Osteoblast (primary cell): ENCODE measurements around the gene SH2D3A. TPM values are rescaled to one million over a fixed set of nuclear protein-coding genes. Genes with fewer than 3 reads are reported as not detected.

Source experiments
- DNase-seq: peaks from one replicate; pipeline ENCODE4 v3.0.0; 2011; ENCODE audit warnings: low spot score, mixed read lengths; ENCODE audit not compliant: insufficient read length; ENCODE audit errors: missing footprints
- H2AFZ ChIP-seq: 2 replicates; pipeline ENCODE4 v1.6.0; 2011; ENCODE audit warnings: mild to moderate bottlenecking, low read length
- H3K27ac ChIP-seq: 2 replicates; pipeline ENCODE4 v1.5.1; 2011; ENCODE audit warnings: mild to moderate bottlenecking, low read depth, low read length, moderate library complexity
- H3K27me3 ChIP-seq: 2 replicates; pipeline ENCODE4 v1.6.0; 2012; ENCODE audit warnings: mild to moderate bottlenecking, control low read depth, inconsistent platforms, low read length, moderate library complexity; ENCODE audit not compliant: insufficient read depth
- H3K36me3 ChIP-seq: 2 replicates; pipeline ENCODE4 v1.5.1; 2011; ENCODE audit warnings: mild to moderate bottlenecking, low read length, control low read depth, moderate library complexity; ENCODE audit not compliant: insufficient read depth
- H3K4me1 ChIP-seq: 2 replicates; pipeline ENCODE4 v1.5.1; 2011; ENCODE audit warnings: mild to moderate bottlenecking, low read length, control low read depth, moderate library complexity; ENCODE audit not compliant: insufficient read depth
- H3K4me2 ChIP-seq: 2 replicates; pipeline ENCODE4 v1.6.0; 2011; ENCODE audit warnings: mild to moderate bottlenecking, low read length; ENCODE audit not compliant: insufficient read depth
- H3K4me3 ChIP-seq: fragments of 200-600 bp; sonication (generic); 3 replicates; pipeline ENCODE4 v1.5.1; 2012; ENCODE audit warnings: mild to moderate bottlenecking, low read length, inconsistent platforms; ENCODE audit not compliant: insufficient read depth
- H3K79me2 ChIP-seq: 2 replicates; pipeline ENCODE4 v1.6.0; 2012; ENCODE audit warnings: mild to moderate bottlenecking, low read length, control low read depth, inconsistent platforms; ENCODE audit not compliant: insufficient read depth
- H3K9me3 ChIP-seq: 2 replicates; pipeline ENCODE4 v1.5.1; 2011; ENCODE audit warnings: low read depth, low read length, control low read depth
- H4K20me1 ChIP-seq: 2 replicates; pipeline ENCODE4 v1.6.0; 2012; ENCODE audit warnings: mild to moderate bottlenecking, low read length, control low read depth; ENCODE audit not compliant: insufficient read depth
- total RNA-seq: library from RNA; depleted of rRNA; stranded (reverse); fragments of >200 nt; gene quantifications from 2 replicates; pipeline ENCODE4 v1.2.3, GENCODE V29; 2012
- TF ChIP-seq, protein P1 (sequence below): IDR thresholded peaks from 2 replicates; pipeline ENCODE4 v1.5.1; 2011; ENCODE audit warnings: mild to moderate bottlenecking, low read depth, low read length, moderate library complexity; ENCODE audit errors: extremely low read depth

SH2D3A gene
- total RNA-seq, 1 donor: not detected

DNA sequence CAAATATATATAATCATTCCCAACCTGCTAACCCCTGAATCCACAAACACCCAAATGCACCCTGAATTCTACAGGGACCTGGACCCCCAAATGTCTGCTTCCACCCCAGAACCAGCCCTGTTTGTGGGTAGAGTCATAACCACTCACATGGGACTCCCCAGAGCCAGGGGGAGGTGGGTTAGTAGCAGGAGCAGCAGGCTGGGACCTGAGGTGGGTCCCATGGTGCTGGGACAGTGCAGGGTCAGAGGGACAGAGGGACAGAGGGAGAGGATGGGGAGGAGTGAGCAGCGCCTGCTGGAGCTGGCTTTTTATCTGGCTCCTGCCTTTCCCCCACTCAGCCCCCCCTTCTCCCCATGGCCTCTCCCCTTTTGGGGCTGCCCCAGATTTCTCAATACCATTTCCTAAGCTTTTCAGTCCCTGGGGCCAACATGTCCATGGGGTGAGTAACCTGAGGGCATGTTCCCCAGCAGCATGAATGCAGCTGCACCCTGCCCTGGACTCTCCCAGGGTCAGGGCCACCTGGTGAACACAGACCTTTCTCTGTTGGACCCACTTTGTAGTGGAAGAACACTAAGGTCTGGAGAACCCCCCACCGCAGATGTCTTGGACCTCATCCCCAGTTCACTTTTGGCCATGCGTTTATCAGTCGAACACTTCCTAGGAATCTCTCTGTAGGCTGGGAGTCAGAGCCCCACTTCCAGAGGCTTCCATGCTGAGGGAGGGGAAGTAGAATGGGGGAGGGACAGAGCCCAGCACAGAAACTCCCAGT is 46.7 kb downstream of the SH2D3A start, which contains the start of gene C3:
Gene C3, minus strand, starts transcription at position 282 of the 769 bp plus-strand sequence. Its CDS starts 61 bp downstream, at position 221.
- TF ChIP-seq, protein P1, sequence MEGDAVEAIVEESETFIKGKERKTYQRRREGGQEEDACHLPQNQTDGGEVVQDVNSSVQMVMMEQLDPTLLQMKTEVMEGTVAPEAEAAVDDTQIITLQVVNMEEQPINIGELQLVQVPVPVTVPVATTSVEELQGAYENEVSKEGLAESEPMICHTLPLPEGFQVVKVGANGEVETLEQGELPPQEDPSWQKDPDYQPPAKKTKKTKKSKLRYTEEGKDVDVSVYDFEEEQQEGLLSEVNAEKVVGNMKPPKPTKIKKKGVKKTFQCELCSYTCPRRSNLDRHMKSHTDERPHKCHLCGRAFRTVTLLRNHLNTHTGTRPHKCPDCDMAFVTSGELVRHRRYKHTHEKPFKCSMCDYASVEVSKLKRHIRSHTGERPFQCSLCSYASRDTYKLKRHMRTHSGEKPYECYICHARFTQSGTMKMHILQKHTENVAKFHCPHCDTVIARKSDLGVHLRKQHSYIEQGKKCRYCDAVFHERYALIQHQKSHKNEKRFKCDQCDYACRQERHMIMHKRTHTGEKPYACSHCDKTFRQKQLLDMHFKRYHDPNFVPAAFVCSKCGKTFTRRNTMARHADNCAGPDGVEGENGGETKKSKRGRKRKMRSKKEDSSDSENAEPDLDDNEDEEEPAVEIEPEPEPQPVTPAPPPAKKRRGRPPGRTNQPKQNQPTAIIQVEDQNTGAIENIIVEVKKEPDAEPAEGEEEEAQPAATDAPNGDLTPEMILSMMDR: no peak
- H4K20me1 ChIP-seq: no peaks in the 10 kb centered on the region
- no peak within 1 kb of the TSS for H2AFZ ChIP-seq
- no peaks in the 10 kb centered on the region for H3K9me3 ChIP-seq
- DNase-seq: peak; percentile 97
- no peaks in the 10 kb centered on the region for H3K79me2 ChIP-seq
- H3K27me3 ChIP-seq: peaks cover 7% of the 10 kb centered on the region
- peaks cover 12% of the 10 kb centered on the region for H3K4me1 ChIP-seq
- no peak within 1 kb of the TSS for H3K27ac ChIP-seq
- H3K36me3 ChIP-seq: no peaks in the 10 kb centered on the region
- no peak within 1 kb of the TSS for H3K4me3 ChIP-seq
- H3K4me2 ChIP-seq: no peak within 1 kb of the TSS

DNA sequence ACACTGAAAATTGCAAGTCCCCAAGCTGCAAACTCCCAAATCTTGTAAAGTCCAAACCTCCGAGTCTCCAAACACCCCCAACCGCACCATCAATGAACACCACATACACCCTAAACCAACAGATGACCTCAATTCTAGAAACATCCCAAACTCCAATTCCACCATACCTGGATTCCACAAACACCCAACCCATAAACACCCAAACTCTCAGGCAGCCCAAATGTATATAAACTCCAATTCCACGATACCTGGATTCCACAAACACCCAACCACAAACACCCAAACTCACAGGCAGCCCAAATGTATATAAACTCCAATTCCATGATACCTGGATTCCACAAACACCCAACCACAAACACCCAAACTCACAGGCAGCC is 47.3 kb downstream of the SH2D3A start:
- H3K4me3 ChIP-seq: no peak overlapping the region
- H3K4me1 ChIP-seq: peaks cover 12% of the 10 kb centered on the region
- DNase-seq: peak; percentile 76
- H3K27ac ChIP-seq: no peak overlapping the region
- no peaks in the 10 kb centered on the region for H4K20me1 ChIP-seq
- H3K79me2 ChIP-seq: no peaks in the 10 kb centered on the region
- TF ChIP-seq, protein P1: no peak
- peaks cover 7% of the 10 kb centered on the region for H3K27me3 ChIP-seq
- H3K9me3 ChIP-seq: no peaks in the 10 kb centered on the region
- no peaks in the 10 kb centered on the region for H3K36me3 ChIP-seq
- no peak overlapping the region for H3K4me2 ChIP-seq
- no peak overlapping the region for H2AFZ ChIP-seq

DNA sequence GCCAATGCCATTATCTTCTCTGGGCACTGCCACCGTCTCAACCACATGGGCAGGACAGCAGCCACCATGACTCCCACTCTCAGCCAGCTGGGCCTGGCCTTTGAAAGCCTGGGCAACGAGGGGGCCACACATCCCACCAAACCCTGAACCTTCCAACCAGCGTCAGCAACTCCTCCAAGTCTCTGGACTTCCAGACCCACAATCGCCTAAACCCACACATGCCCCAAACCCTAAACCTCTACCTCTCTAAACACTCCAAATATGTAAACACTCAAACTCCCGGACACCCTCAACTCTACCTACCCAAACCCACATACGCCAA is 47.7 kb downstream of the SH2D3A start:
- H3K27ac ChIP-seq: no peak overlapping the region
- no peaks in the 10 kb centered on the region for H3K36me3 ChIP-seq
- H4K20me1 ChIP-seq: no peaks in the 10 kb centered on the region
- peaks cover 7% of the 10 kb centered on the region for H3K27me3 ChIP-seq
- H3K4me3 ChIP-seq: no peak overlapping the region
- no peak overlapping the region for H2AFZ ChIP-seq
- peaks cover 12% of the 10 kb centered on the region for H3K4me1 ChIP-seq
- H3K4me2 ChIP-seq: no peak overlapping the region
- DNase-seq: peak; percentile 39
- no peaks in the 10 kb centered on the region for H3K79me2 ChIP-seq
- TF ChIP-seq, protein P1: no peak
- no peaks in the 10 kb centered on the region for H3K9me3 ChIP-seq

DNA sequence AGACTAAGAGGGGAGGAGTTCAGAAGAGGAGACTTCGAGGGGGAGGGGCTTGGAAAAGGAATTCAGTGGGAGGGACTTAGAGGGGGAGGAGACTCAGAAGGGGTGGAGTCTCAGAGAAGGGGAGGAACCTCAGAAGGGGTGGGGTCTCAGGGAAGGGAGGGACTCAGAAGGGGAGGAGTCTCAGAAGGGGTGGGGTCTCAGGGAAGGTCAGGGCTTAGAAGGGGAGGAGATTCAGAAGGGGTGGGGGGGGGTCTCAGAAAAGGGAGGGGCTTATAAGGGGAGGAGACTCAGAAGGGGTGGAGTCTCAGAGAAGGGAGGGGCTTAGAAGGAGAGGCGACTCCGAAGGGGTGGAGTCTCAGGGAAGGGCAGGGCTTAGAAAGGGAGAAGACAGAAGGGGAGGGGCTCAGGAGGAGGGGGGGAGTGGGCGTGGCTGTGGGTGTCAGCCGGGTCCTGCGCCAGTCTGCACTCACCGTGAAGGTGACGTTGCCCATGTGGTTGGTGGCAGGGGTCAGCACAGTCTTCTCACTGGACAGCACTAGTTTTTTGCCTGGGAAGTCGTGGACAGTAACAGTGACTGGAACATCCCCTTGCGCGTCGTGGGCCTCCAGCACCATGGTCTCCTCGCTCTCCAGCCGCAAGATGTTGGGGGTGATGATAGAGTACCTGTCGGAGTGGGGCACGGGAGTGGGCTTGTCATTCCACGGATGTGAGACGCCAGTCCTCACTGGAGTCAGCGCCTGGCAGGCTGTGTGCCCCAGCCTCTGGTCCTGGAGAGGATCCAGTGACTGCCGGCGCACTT is 48.3 kb downstream of the SH2D3A start:
- peak; percentile 95 for DNase-seq
- TF ChIP-seq, protein P1: no peak
- no peaks in the 10 kb centered on the region for H4K20me1 ChIP-seq
- H3K79me2 ChIP-seq: no peaks in the 10 kb centered on the region
- peaks cover 12% of the 10 kb centered on the region for H3K4me1 ChIP-seq
- no peak overlapping the region for H3K4me2 ChIP-seq
- H3K4me3 ChIP-seq: no peak overlapping the region
- peaks cover 7% of the 10 kb centered on the region for H3K27me3 ChIP-seq
- H3K27ac ChIP-seq: no peak overlapping the region
- no peaks in the 10 kb centered on the region for H3K9me3 ChIP-seq
- no peak overlapping the region for H2AFZ ChIP-seq
- H3K36me3 ChIP-seq: no peaks in the 10 kb centered on the region
